ENCODE data around the gene CFDP1. TPM values are rescaled to one million over a fixed set of nuclear protein-coding genes. Genes with fewer than 3 reads are reported as not detected.
A peak's percentile ranks its signal among the peaks of the same experiment; 100 is the strongest.
"Not testable (repeated sequence)": the region's sequence is repeated elsewhere in the genome, so short reads cannot be mapped to it uniquely, and the experiment has no call there.

Gene CFDP1
- total RNA-seq, 2 experiments from 2014 or later = 35.8 to 36.8 TPM

DNA sequence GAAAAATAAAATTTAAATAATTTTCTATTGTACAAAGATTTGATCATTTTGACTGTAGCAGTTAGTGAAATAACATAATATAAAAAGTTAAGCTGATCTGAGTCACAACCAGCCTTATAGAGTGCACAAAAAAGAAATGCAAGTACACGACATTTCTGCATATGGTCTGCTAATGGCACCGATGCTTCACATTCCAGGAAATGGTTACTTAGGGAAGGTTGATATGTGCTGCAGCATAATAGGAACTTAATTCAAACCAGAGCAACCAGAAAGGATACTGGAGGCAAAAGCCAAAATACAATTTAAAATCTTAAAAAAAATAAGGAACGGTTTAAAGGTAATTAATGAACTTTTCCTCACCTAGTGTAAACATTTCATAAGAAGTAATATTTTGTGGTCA lies 10.0 kb upstream of the CFDP1 start:
- no peak overlapping the region for H3K4me3 Mint-ChIP-seq
- no peaks in the 10 kb centered on the region for H3K4me1 Mint-ChIP-seq
- no peaks in the 10 kb centered on the region for H3K9me3 Mint-ChIP-seq
- DNase-seq = no peak
- H3K27ac Mint-ChIP-seq = no peak overlapping the region
- H3K36me3 Mint-ChIP-seq = peaks cover 2% of the 10 kb centered on the region
- H3K27me3 Mint-ChIP-seq = no peaks in the 10 kb centered on the region

DNA sequence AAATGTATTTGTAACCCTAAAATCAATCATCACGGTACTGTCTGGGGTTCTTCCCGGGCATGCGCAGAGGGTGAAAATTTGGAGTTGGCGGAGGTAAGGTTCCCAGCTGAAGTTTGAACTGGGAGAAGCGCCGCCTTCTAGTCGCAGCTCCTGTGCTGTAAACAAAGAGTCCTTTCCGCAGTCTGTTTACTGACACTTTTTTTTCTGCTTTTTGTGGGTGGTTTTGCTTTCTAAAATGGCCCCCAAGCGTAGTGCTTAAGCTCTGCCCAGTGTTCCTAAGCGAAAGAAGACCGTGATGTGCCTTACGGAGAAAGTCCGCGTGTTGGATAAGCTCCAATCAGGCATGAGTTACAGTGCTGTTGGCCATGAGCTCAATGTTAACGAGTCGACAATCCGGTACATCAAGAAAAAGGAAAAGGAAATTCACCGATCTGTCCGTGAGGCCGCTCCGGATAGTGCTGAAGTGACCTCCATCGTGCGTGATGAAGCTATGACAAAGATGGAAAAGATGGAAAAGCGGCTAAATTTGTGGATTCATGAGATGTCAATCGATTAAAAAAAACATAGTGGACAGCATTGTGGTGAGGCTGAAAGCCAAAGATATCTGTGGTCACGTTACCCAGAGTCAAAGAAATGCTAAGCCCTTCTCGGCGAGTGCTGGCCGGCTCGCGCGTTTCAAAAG lies 570 bp upstream of the CFDP1 start:
- H3K4me3 Mint-ChIP-seq = peak overlapping the region; percentile 84
- peak; percentile 62 for DNase-seq
- no peaks in the 10 kb centered on the region for H3K27me3 Mint-ChIP-seq

DNA sequence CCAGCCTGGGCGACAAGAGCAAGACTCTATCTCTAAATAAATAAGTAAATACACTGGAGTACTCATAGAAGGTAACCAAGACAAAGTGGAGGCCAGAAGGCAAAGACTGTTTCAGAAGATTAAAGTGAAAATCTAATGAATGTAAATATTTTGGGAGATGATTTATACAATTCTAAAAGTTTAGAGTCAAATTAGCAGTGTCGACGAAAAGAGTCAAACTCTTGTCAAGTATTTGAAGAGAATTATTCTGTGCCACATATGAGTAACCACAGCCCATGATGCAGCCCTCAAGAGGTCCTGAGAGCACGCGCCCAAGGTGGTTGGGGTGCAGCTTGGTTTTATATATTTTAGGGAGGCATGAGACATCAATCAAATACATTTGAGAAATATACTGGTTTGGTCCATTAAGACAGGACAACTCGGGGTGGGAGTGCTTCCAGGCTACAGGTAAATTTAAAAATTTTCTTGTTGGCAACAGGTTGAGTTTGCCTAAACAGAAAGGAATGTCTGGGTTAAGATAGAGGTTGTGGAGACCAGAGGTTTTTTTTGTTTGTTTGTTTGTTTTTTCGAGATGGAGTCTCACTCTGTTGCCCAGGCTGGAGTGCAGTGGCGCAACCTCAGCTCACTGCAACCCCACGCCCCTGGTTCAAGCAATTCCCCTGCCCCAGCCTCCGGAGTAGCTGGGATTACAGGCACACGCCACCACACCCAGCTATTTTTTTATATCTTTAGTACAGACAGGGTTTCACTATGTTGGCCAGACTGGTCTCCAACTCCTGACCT lies 3.5 kb downstream of the CFDP1 start:
- H3K4me3 Mint-ChIP-seq = no peak overlapping the region
- no peak overlapping the region for H3K27ac Mint-ChIP-seq
- peaks cover 35% of the 10 kb centered on the region for H3K4me1 Mint-ChIP-seq
- H3K27me3 Mint-ChIP-seq = no peaks in the 10 kb centered on the region
- H3K36me3 Mint-ChIP-seq = peaks cover 19% of the 10 kb centered on the region
- H3K9me3 Mint-ChIP-seq = no peaks in the 10 kb centered on the region
- DNase-seq = no peak

More for the DNA sequence above, 570 bp upstream of the CFDP1 start:
- no peaks in the 10 kb centered on the region for H3K9me3 Mint-ChIP-seq
- H3K27ac Mint-ChIP-seq = peak overlapping the region; percentile 83
- peaks cover 14% of the 10 kb centered on the region for H3K36me3 Mint-ChIP-seq
- peaks cover 25% of the 10 kb centered on the region for H3K4me1 Mint-ChIP-seq

DNA sequence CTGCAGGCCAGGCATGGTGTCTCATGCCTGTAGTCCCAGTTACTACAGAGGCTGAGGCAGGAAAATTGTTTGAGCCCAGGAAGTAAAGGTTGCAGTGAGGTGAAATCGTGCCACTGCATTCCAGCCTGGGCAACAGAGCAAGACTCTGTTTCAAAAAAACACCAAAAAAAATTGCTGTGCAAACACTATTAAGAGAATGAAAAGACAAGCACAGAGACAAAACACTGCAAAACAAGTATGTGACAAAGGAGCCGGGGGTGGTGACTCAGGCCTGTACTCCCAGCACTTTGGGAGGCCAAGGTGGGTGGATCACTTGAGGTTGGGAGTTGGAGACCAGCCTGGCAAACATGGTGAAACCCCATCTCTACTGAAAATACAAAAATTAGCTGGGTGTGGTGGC lies 6.8 kb downstream of the CFDP1 start:
- H3K4me1 Mint-ChIP-seq = peaks cover 35% of the 10 kb centered on the region
- not testable (repeated sequence) for H3K4me3 Mint-ChIP-seq, H3K9me3 Mint-ChIP-seq, DNase-seq, H3K27ac Mint-ChIP-seq, H3K27me3 Mint-ChIP-seq
- peaks cover 15% of the 10 kb centered on the region for H3K36me3 Mint-ChIP-seq

DNA sequence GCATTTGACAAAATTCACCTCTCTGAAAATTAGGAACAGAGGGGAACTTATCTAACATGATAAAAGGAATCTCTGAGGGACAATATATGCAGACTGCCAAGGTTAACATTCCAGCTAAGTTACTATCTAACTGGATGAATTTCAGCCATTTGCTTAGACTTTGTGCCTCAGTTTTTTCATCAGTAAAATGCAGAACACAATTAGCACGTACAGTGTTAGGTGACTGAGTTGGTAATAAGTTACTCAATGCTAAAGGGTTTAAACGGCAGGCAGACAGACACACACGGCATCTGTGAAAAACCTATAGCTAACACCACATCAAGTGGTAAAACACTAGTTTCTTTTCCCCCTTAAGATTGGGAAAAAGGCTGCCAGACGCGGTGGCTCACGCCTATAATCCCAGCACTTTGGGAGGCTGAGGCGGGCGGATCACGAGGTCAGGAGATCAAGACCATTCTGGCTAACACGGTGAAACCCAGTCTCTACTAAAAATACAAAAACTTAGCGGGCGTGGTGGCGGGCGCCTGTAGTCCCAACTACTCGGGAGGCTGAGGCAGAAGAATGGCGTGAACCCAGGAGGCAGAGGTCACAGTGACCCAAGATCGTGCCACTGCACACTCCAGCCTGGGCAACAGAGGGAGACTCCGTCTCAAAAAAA lies 9.1 kb downstream of the CFDP1 start:
- H3K36me3 Mint-ChIP-seq, H3K27me3 Mint-ChIP-seq, H3K27ac Mint-ChIP-seq, DNase-seq, H3K4me3 Mint-ChIP-seq, H3K9me3 Mint-ChIP-seq: not testable (repeated sequence)
- H3K4me1 Mint-ChIP-seq = peaks cover 38% of the 10 kb centered on the region

DNA sequence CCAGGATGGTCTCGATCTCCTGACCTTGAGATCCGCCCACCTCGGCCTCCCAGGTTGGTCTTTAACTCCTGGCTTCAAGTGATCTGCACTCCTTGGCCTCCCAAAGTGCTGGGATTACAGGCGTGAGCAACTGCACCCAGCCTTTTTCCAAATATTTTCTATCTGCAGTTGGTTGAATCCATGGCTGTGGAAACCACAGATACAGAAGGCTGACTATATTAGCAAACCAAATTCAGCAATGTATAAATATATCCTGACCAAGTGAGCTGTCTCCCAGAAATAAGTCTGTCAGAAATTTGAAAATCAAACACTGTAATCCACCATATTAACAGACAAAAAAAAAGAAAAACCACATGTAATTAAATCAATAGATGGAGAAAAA lies 9.6 kb downstream of the CFDP1 start:
- Mint-ChIP-seq H3K36me3 (peaks cover 5% of the 10 kb centered on the region), H3K27me3 (no peaks in the 10 kb centered on the region)

DNA sequence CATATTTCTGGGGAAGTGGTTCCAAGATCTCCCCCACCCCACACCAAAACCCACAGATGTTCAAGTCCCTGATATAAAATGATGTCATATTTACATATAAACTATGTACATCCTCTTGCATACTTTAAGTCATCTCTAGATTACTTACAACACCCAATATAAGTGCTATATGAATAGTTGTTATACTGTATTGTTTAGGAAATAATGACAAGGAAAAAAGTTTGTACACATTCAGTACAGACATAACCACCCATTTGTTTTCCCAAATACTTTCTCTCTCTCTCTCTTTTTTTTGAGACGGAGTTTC lies 11.5 kb downstream of the CFDP1 start:
- Mint-ChIP-seq H3K36me3 (peaks cover 4% of the 10 kb centered on the region), H3K9me3 (no peaks in the 10 kb centered on the region), H3K27me3 (no peaks in the 10 kb centered on the region), H3K27ac (peak overlapping the region; percentile 57), H3K4me3 (no peak overlapping the region), H3K4me1 (peaks cover 36% of the 10 kb centered on the region)
- no peak for DNase-seq

More for the DNA sequence above, 9.6 kb downstream of the CFDP1 start:
- DNase-seq = no peak
- Mint-ChIP-seq H3K4me1 (peaks cover 35% of the 10 kb centered on the region), H3K9me3 (no peaks in the 10 kb centered on the region), H3K27ac (no peak overlapping the region), H3K4me3 (no peak overlapping the region)

DNA sequence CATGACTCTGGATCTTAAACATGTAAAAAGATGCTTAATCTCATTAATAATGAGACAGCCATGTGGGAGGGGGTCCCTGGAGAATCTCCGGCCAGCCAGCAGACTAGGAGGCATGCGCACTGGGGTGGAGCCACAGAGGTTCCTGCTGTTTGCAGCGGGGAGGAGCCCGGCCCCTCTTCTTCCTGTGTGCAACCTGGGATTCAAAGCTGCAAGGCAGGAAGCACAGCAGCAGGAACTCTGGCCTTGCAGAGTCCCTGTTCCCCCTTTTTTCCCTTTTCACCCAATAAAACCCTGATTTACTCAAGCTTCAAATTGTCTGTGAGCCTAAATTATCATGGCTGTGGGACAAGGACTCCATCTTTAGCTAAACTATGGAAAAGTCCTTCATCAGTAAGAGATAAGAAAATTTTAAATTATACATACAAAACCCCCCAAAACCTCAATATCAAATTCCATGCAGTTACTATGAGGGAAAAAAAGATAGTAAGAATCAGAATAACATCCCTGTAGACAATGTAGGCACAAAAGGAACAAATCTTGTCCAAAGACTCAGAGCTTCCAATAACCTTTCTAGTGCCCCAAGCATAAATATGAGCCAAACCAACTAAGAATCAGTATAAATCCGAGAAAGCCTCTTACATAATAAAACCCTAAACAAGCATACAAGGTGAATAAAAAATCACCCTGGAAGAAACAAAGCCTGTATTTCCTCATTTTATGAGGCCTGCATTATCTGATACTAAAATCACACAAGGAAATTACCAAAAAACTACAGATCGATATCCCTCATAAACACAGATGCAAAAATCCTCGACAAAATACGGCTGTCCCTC lies 12.1 kb downstream of the CFDP1 start:
- H3K36me3 Mint-ChIP-seq = peaks cover 2% of the 10 kb centered on the region
- H3K27ac Mint-ChIP-seq = peak overlapping the region; percentile 57
- peaks cover 34% of the 10 kb centered on the region for H3K4me1 Mint-ChIP-seq
- no peaks in the 10 kb centered on the region for H3K9me3 Mint-ChIP-seq
- H3K27me3 Mint-ChIP-seq = no peaks in the 10 kb centered on the region
- DNase-seq = peak; percentile 35
- peak overlapping the region; percentile 59 for H3K4me3 Mint-ChIP-seq

DNA sequence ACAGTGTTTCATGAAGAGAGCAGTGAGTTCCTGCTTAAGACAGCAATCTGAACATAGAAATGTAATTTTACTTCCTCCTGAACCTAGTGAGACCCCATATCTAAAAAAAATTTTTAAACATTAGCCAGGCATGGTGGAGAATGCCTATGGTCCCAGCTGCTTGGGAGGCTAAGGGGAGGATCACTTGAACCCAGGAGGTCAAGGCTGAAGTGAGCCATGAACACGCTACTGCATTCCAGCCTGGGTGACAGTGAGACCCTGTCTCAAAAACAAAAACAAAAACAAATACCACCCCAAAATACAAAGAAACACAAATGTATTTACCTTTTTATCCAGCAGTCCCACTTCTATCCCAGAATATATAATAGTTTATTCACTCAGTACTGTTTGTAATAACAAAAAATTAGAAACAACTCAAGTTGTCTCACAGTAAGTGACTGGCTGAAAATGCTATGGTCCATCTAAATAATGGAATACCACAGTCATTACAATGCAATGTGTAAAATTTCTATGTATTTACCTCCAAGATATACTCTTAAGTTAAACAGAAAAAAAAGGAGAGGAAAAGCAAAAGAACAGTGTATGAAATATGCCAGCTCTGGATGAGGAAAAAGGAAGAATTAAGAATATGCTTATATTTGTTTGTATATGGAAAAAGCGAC lies 16.3 kb downstream of the CFDP1 start:
- Mint-ChIP-seq H3K9me3 (no peaks in the 10 kb centered on the region), H3K27me3 (no peaks in the 10 kb centered on the region), H3K4me1 (peaks cover 44% of the 10 kb centered on the region), H3K27ac (no peak overlapping the region), H3K4me3 (no peak overlapping the region), H3K36me3 (peaks cover 6% of the 10 kb centered on the region)
- DNase-seq = no peak

DNA sequence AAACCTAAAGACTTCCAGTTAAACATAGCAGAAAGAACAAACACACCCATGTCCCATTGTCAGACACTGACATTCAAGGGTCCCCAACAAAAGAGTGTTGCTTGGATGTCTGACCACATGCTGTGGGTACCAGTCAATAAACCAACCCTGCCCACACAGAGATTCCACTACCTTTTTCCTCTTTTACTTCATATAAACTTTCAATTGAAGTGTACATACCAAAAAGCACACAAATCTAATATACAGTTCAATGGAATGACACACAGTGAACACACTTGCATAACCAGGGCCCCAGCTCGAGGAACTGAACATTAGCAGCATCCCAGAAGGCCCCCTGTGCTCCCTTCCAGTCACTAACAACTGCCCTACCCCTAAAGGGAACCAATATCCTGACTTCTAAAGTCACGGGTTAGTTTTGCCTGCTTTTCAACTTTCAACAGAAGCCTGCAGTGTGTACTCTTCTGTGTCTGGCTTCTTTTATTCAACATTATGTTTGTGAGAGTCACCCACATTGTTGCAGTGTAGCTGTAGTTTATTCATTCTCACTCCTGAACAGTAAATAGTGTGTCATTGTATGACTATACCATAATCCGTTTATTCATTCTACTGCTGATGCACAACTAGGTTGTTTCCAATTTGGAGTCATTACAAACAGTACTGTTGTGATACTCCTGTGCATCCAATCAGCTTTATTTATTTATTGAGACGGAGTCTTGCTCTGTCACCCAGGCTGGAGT lies 18.0 kb downstream of the CFDP1 start:
- no peaks in the 10 kb centered on the region for H3K9me3 Mint-ChIP-seq
- no peaks in the 10 kb centered on the region for H3K27me3 Mint-ChIP-seq
- peaks cover 29% of the 10 kb centered on the region for H3K4me1 Mint-ChIP-seq
- H3K4me3 Mint-ChIP-seq = no peak overlapping the region
- peaks cover 7% of the 10 kb centered on the region for H3K36me3 Mint-ChIP-seq
- H3K27ac Mint-ChIP-seq = no peak overlapping the region
- no peak for DNase-seq

DNA sequence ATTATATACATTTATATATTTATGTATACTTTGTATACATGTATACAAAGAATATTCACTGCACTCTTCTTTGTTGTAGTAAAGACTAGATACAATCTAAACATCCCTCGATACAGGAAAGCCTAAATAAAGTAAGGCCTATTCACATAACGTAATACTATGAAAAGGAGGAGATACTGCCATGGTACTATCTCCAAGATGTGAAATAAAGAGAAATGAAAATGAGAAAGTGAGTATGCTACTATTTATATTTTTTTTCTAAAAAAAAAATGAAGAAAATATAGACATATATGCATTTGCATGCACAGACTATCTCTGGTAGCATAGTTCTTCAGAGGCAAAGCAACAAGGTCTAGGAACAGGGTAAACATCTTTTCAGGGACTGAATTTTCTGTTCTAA lies 19.4 kb downstream of the CFDP1 start:
- Mint-ChIP-seq H3K27me3 (no peaks in the 10 kb centered on the region), H3K36me3 (peaks cover 10% of the 10 kb centered on the region), H3K27ac (no peak overlapping the region), H3K4me3 (no peak overlapping the region), H3K9me3 (no peaks in the 10 kb centered on the region), H3K4me1 (peaks cover 25% of the 10 kb centered on the region)
- DNase-seq = no peak

DNA sequence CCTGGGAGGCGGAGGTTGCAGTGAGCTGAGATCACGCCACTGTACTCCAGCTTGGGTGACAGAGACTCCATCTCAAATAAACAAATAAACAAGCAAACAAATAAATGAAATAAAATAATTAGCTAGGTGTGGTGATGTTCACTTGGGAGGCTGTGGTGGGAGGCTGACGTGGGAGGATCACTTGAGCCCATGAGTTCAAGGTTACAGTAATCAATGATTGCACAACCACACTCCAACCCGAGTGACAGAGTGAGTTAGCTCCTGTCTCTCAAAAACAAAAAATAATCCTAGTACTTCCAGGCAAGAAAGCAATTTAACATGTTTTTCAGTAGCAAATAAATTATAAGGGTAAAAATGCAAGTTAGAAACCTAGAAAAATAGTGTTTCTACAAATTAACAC lies 26.4 kb downstream of the CFDP1 start:
- Mint-ChIP-seq H3K36me3 (peaks cover 12% of the 10 kb centered on the region), H3K4me1 (peaks cover 10% of the 10 kb centered on the region), H3K9me3 (no peaks in the 10 kb centered on the region), H3K4me3 (no peak overlapping the region), H3K27me3 (no peaks in the 10 kb centered on the region), H3K27ac (no peak overlapping the region)
- DNase-seq = no peak

DNA sequence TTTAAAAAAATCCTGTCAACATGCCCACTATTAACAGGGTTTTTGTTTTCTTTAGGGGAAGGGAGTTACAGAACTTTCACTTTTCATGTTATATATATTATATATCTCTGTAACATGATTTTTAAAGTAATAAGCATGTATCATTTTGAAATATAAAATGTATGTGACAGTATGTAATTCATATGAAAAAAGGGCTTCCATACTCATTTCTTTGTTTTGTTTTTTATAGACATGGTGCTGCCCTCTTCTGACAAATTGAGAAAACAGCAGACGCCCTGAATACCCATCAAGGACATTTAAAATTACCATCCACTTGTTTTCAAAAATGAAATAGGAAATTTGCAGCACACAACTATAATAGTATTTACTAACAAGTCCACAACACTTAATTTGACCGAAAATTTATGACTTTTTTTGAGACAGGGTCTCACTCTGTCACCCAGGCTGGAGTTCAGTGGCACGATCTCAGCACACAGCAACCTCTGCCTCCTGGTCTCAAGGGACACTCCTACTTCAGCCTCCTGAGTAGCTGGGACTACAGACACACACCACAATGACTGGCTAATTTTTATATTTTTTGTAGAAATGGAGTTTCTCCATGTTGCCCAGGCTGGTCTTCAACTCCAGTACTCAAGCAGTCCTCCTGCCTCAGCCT lies 30.4 kb downstream of the CFDP1 start:
- Mint-ChIP-seq H3K4me3 (no peak overlapping the region), H3K27ac (peak overlapping the region; percentile 12), H3K9me3 (no peaks in the 10 kb centered on the region), H3K4me1 (peaks cover 16% of the 10 kb centered on the region), H3K27me3 (no peaks in the 10 kb centered on the region), H3K36me3 (peaks cover 13% of the 10 kb centered on the region)
- DNase-seq = no peak
